Measurements from ENCODE around the gene RNF213.

DNA sequence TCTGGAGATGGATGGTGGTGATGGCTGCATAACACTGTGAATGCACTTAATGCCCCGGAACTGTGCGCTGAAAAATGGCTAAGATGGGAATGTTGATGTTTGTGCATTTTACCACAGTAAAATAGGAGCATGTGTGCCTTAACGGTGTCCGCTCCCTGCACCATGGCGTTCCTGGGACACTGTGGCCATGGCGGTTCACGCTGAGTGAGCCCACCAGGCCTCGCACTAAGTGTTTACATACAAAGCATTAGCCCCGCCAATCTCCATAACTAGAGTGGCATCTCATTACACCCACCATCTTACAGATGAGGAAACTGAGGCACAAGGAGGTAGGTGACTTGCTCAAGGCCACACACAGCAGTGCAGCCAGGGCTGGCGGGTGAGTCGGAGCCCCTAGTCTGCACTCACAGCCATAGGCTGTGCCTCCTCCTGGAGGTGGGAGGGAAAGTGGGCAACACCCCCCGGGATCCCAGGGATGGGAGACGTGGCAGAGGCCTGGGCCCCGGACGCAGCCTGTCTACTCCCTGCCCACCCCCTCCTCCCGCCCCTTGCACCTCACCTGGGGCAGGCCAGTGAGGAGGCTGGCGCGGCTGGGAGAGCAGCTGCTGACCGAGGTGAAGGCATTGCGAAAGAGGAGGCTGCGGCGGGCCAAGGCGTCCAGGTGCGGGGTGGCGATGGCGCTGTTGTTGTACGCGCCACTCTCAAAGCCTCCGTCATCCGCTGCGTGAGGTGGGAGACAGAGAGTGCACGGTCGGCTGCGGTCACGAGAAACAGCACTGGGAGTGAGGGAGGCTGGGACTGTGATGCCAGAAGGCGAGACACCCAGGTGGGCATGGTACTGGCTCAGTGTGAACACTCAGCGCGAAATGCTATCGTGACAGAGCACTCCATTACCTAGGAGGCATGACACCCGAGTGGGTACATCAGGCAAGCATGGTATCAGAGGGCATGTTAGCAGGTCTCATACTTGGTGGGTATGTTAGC is 43.9 kb upstream of the RNF213 start:
- TF ChIP-seq, protein P1, sequence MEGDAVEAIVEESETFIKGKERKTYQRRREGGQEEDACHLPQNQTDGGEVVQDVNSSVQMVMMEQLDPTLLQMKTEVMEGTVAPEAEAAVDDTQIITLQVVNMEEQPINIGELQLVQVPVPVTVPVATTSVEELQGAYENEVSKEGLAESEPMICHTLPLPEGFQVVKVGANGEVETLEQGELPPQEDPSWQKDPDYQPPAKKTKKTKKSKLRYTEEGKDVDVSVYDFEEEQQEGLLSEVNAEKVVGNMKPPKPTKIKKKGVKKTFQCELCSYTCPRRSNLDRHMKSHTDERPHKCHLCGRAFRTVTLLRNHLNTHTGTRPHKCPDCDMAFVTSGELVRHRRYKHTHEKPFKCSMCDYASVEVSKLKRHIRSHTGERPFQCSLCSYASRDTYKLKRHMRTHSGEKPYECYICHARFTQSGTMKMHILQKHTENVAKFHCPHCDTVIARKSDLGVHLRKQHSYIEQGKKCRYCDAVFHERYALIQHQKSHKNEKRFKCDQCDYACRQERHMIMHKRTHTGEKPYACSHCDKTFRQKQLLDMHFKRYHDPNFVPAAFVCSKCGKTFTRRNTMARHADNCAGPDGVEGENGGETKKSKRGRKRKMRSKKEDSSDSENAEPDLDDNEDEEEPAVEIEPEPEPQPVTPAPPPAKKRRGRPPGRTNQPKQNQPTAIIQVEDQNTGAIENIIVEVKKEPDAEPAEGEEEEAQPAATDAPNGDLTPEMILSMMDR (IDR thresholded peaks at IDR 0.05 in 2 of 3, conservative IDR thresholded peaks at IDR 0.05 in 1 of 3; ENCODE audit: control insufficient read depth in 2 of 3, extremely low read depth in 1 of 3, insufficient read depth in 1 of 3, low read depth in 3 of 3, low read length in 3 of 3), result no peak
- TF ChIP-seq, protein P2, sequence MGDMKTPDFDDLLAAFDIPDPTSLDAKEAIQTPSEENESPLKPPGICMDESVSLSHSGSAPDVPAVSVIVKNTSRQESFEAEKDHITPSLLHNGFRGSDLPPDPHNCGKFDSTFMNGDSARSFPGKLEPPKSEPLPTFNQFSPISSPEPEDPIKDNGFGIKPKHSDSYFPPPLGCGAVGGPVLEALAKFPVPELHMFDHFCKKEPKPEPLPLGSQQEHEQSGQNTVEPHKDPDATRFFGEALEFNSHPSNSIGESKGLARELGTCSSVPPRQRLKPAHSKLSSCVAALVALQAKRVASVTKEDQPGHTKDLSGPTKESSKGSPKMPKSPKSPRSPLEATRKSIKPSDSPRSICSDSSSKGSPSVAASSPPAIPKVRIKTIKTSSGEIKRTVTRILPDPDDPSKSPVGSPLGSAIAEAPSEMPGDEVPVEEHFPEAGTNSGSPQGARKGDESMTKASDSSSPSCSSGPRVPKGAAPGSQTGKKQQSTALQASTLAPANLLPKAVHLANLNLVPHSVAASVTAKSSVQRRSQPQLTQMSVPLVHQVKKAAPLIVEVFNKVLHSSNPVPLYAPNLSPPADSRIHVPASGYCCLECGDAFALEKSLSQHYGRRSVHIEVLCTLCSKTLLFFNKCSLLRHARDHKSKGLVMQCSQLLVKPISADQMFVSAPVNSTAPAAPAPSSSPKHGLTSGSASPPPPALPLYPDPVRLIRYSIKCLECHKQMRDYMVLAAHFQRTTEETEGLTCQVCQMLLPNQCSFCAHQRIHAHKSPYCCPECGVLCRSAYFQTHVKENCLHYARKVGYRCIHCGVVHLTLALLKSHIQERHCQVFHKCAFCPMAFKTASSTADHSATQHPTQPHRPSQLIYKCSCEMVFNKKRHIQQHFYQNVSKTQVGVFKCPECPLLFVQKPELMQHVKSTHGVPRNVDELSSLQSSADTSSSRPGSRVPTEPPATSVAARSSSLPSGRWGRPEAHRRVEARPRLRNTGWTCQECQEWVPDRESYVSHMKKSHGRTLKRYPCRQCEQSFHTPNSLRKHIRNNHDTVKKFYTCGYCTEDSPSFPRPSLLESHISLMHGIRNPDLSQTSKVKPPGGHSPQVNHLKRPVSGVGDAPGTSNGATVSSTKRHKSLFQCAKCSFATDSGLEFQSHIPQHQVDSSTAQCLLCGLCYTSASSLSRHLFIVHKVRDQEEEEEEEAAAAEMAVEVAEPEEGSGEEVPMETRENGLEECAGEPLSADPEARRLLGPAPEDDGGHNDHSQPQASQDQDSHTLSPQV (IDR thresholded peaks at IDR 0.05), result no peak
- TF ChIP-seq ETV6 (conservative IDR thresholded peaks at IDR 0.05 in 1 of 2, IDR thresholded peaks at IDR 0.05 in 1 of 2; ENCODE audit: borderline replicate concordance in 1 of 2, low read depth in 1 of 2), result no peak
- TF ChIP-seq EZH2 (IDR thresholded peaks at IDR 0.05; ENCODE audit: borderline replicate concordance, control insufficient read depth, low read depth, low read length), result no peak
- TF ChIP-seq BMI1 (IDR thresholded peaks at IDR 0.05; ENCODE audit: borderline replicate concordance), result no peak
- TF ChIP-seq SIN3A (IDR thresholded peaks at IDR 0.05; ENCODE audit: low read depth, low read length), result no peak
- no peak for TF ChIP-seq NR2C1 (IDR thresholded peaks at IDR 0.05)
- TF ChIP-seq, protein P3, sequence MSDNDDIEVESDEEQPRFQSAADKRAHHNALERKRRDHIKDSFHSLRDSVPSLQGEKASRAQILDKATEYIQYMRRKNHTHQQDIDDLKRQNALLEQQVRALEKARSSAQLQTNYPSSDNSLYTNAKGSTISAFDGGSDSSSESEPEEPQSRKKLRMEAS (IDR thresholded peaks at IDR 0.05; ENCODE audit: low read depth, low read length), result no peak
- TF ChIP-seq, protein P4, sequence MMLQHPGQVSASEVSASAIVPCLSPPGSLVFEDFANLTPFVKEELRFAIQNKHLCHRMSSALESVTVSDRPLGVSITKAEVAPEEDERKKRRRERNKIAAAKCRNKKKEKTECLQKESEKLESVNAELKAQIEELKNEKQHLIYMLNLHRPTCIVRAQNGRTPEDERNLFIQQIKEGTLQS (IDR thresholded peaks at IDR 0.05; ENCODE audit: borderline replicate concordance, extremely low read depth, low read depth, low read length), result no peak
- no peak for TF ChIP-seq RFX5 (IDR thresholded peaks at IDR 0.05; ENCODE audit: low read depth, low read length)
- TF ChIP-seq CBX5 (IDR thresholded peaks at IDR 0.05; ENCODE audit: low read depth), result no peak
- no peak for TF ChIP-seq JUND (IDR thresholded peaks at IDR 0.05; ENCODE audit: low read depth, low read length)

Data from GM12878 (cell line).